22Rv1 (cell line): Measurements from ENCODE around the gene EHMT1.

ENCODE experiments used
- ZFX ChIP-seq: fragments of 450-650 bp; IDR thresholded peaks from 2 replicates; pipeline ENCODE4 v1.6.1; 2017; ENCODE audit warnings: antibody characterized with exemption, borderline replicate concordance
- TF ChIP-seq, protein P1 (sequence below): fragments of 450-650 bp; IDR thresholded peaks from 2 replicates; pipeline ENCODE4 v1.5.1; 2017; ENCODE audit warnings: mild to moderate bottlenecking

DNA sequence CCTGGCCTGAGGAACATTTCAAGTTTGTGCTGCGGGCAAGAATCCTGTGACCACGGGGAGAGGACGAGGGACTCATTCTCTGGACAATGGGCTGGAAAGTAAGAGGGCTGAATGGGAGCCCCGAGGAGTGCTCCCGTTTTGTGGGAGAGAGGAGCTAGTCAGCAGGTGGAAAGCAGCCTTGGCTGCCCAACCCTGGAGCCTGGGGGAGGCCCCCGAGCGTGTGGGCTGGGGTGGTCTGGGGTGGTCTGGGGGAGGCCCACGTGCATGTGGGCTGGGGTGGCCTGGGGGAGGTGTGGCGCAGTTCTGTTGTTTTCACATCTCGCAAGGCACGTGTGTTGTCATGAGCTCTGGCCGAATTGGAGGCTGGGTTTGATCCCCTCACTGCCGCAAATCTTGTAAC is 27.5 kb downstream of the EHMT1 start:
- TF ChIP-seq, protein P1, sequence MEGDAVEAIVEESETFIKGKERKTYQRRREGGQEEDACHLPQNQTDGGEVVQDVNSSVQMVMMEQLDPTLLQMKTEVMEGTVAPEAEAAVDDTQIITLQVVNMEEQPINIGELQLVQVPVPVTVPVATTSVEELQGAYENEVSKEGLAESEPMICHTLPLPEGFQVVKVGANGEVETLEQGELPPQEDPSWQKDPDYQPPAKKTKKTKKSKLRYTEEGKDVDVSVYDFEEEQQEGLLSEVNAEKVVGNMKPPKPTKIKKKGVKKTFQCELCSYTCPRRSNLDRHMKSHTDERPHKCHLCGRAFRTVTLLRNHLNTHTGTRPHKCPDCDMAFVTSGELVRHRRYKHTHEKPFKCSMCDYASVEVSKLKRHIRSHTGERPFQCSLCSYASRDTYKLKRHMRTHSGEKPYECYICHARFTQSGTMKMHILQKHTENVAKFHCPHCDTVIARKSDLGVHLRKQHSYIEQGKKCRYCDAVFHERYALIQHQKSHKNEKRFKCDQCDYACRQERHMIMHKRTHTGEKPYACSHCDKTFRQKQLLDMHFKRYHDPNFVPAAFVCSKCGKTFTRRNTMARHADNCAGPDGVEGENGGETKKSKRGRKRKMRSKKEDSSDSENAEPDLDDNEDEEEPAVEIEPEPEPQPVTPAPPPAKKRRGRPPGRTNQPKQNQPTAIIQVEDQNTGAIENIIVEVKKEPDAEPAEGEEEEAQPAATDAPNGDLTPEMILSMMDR: no peak
- no peak for TF ChIP-seq ZFX
